LoVo (cell line): ENCODE results near the gene INTS6L.
A peak's percentile ranks its signal among the peaks of the same experiment; 100 is the strongest.

Experiments
- DNase-seq: peaks from one replicate; pipeline ENCODE4 v3.0.0-alpha.2; 2016; ENCODE audit warnings: low spot score

The INTS6L gene, protein sequence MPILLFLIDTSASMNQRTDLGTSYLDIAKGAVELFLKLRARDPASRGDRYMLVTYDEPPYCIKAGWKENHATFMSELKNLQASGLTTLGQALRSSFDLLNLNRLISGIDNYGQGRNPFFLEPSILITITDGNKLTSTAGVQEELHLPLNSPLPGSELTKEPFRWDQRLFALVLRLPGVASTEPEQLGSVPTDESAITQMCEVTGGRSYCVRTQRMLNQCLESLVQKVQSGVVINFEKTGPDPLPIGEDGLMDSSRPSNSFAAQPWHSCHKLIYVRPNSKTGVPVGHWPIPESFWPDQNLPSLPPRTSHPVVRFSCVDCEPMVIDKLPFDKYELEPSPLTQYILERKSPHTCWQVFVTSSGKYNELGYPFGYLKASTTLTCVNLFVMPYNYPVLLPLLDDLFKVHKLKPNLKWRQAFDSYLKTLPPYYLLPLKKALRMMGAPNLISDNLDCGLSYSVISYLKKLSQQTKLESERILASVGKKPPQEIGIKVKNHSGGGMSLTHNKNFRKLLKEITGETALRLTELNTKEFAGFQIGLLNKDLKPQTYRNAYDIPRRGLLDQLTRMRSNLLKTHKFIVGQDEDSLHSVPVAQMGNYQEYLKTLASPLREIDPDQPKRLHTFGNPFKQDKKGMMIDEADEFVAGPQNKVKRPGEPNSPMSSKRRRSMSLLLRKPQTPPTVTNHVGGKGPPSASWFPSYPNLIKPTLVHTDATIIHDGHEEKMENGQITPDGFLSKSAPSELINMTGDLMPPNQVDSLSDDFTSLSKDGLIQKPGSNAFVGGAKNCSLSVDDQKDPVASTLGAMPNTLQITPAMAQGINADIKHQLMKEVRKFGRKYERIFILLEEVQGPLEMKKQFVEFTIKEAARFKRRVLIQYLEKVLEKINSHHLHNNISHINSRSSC

DNA sequence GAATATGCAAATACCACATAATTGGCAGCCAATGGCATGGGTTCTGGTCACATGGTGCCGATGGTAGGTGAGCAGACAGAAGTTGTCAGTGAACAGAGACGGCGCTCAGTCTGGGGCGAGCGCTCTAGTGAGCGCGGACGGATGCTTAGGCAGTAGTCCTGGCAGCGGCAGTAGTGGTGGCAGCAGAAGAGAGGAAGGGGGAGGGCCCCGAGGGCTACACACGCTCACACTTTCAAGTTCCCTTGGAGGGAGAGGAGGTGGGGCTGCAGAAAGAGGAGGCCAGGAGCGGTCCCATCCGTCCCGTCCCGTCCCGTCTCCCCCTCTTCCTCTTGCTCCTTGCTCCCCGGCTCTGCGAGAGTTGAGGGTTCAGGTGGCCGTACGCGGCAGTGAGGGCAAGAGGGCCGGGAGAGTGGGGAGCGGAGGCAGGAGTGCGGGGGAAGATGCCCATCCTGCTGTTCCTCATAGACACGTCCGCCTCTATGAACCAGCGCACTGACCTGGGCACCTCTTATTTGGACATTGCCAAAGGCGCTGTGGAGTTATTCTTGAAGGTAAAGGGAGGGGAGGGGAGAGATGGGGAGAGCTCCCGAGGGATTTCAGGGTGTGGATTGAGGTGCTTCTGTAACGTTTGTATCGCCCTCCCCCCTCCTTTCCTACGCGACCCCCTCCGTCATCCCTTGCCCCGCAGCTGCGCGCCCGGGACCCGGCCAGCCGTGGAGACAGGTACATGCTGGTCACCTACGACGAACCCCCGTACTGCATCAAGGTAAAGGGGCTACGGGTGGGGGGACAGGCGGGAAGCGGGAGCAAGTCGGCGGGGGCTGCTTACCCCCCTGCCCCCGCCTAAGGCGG is at the start of gene INTS6L:
Gene INTS6L (plus strand): TSS at position 108 of the 852 bp plus-strand sequence. CDS start 333 bp downstream, at position 441.
- DNase-seq, result no peak

DNA sequence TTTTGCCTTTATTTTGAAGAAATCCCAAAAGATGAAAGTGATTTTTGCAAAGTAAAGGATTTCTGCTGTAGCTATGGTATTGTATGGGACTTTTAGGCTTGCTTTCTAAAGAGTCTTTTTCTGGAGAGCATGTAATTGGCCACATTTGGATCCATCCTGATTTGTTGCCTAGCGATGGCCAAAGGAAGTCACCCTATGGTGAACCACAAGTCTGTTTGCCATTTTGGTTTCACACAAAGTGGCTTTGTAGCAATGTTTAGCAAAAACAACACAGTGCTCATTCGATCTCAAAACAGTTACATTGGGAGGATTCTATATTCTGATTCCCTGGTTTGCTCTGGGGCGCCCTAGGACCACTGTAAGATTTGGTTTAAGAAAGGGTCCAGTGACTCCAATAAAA is 44.1 kb upstream of the INTS6L start:
- DNase-seq, result no peak

DNA sequence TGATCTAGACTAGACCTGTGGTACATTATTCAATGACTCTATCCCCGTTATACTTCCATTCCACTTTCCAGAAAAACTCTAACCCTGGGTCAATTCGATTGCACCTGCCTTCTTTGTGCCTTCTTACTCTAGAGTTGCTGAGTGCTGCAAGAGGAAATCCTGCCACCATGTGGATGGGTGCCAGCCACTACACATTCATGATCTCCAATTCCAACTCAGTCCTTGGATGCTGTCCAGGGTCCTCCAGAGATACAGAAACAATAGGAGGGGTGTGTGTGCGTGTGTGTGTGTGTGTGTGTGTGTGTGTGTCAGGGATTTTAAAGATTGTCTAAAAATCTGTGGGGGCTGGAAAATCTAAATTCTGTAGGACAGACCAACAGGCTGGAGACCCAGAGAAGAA is 42.9 kb upstream of the INTS6L start:
- DNase-seq, result peak; percentile 20

DNA sequence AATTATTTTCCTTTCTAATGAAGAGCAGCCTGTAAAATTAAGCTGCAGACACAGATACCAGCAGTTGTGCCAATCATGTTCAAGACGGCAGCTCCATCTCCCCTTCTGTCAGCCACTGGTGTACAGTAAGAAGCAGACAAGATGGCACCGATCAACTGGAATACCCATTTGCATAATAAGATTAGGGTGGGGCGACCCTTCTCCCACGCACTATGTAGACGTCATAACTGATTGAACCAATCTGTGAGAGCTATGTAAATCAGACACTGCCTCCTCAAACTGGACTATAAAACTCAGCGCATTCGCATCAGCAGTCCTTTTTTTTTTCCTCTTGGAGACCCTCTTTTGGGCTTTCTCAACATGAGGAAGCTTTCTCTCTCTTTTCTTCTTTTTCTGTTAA is 40.4 kb upstream of the INTS6L start:
- no peak for DNase-seq

GRCh38 chrX:135481696-135482179 is 38.7 kb upstream of the INTS6L start:
- no peak for DNase-seq

DNA sequence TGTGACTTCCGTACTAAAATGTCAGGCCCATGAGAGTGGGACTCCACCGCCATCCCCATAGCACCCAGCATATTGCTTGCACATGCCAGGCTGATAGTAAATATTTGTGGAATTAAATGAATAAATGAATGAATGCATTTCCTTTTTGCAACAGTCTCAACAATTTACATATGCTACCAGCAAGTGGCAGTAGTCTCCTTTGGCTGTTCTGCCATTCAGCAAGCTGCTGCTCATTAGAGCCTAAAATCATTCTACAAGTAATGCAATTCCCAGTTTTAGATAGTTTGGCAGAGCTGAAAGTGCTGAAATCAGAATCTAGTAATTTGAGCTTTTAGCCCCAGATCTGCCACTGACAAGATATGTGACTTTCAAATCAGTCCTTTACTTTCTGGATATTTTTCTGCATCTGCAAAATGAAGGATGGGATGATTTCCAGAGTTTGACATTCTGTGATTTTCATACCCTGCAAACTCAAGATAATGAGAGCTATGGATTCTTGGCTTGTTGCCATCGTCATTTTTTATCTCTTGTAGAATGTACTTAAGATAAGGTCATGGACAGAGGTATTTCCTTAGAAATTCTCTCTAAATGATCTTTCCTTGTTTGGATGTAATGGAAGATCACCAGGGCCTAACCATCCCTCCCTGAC is 35.7 kb upstream of the INTS6L start:
- peak; percentile 9 for DNase-seq

GRCh38 chrX:135489542-135489941 is 30.9 kb upstream of the INTS6L start:
- no peak for DNase-seq

DNA sequence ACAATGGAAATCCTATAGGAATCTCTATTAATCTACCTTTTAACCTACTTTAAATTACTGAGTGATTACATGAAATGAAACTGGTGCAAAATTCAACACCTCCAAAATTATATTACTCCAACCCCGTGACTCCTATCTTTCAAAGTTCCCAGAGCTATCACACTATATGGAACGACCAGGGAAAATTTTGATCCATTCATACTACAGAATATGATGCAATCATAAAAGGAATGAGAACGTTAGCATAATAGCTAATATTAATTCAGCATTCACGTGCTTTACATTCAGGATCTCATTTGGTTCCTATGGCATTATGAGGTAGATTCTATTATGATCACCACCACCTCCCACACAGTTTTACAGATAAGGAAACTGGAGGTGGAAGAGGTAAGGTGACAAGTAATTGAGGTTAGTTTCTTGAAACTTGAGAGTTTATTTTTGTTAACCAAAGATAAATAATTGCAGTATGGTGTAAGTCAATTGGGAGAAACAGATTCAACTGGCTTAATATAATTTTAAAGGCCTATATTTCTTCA is 29.4 kb upstream of the INTS6L start:
- no peak for DNase-seq

DNA sequence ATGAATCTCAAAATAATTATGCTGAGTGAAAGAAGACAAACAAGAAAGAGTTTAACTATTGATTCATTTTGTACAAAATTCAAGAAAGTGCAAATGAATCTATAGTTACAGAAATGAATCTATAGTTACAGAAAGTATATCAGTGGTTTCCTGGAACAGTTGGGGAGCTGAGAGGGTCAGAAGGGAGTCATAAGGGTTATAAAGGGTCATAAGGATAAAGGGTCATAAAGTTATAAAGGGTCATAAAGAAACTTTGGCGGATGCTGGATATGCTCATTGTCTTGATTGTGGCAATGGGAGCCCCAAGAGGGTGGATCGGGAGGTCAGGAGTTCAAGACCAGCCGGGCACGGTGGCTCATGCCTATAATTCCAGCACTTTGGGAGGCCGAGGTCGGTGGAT is 26.0 kb upstream of the INTS6L start:
- no peak for DNase-seq

- DNase-seq, result no peak
These were observed 22.7 kb upstream of the INTS6L start for GRCh38 chrX:135497736-135498135.

GRCh38 chrX:135498236-135498635 is 22.2 kb upstream of the INTS6L start:
- DNase-seq, result no peak

- no peak for DNase-seq
These were observed 15.1 kb upstream of the INTS6L start for GRCh38 chrX:135505351-135505750.

- no peak for DNase-seq
These were observed 10.6 kb upstream of the INTS6L start for GRCh38 chrX:135509885-135510284.

DNA sequence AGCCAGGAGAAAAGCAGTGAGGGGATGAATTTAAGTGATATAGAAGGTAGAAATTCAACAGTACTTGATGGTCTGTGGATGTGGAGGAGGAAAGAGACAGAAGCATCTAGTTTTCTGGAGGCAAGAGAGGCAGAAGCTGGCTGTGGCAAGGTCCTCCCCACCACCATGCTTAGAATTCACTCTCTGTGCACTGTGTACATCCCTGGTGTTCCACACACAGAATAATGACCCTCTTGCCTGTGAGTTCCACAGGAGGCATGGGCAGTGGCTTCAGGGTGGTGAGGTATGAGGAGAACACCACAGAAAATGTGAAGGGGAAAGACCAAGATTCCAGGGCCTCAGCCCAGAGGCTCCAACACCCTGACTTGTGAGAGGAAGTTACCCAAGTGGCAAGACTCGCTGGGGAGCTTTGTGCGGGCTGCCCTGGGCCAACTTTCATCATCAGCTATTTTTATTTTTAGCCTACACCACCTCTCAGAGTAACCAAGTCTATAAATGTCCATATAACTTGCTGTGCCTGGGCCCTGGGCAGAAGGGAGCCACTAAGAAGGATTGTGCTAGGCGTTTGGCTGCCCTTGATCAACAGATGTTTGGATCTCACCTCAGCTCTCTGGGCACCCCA is 7.8 kb upstream of the INTS6L start:
- DNase-seq, result no peak

DNA sequence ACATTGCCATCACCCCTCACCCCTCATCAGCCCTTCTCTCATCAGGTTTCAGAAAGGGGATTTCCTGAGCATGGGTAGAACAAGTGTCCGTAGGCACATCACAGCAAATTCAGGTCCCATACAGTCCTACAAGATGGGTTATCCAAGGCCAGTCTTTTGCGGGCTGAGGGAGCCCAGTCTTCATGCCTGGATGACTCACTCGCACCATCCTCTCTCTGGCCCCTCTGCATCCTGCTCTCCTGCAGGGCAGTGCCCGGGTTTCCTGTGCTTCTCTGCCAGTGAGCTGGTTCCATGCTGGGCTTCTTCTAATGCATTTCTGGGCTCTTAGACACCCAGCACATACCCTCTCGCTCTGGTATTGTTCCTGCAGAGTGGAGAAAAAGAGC is 7.3 kb upstream of the INTS6L start:
- DNase-seq, result no peak

DNA sequence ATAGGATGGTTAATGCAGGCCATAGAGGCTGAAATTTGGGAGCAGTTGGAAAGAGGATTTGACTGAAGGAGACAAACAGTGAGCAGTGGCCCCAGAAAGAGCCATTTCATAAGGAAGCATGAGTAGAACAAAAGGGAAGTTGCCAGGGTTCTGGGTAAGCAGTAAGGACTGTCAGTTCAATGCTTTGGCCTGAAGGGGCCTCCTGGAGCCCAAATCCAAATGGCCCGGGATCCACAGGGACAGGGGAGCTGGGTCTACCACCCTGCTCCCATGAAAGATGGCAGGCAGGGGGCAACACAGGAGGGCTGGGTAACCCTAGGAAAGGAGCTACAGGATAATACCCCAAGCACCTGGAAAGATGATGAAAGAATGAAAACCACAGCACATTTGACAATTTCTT is 4.1 kb upstream of the INTS6L start:
- DNase-seq, result no peak

GRCh38 chrX:135518161-135518560 is 2.3 kb upstream of the INTS6L start:
- DNase-seq, result no peak

DNA sequence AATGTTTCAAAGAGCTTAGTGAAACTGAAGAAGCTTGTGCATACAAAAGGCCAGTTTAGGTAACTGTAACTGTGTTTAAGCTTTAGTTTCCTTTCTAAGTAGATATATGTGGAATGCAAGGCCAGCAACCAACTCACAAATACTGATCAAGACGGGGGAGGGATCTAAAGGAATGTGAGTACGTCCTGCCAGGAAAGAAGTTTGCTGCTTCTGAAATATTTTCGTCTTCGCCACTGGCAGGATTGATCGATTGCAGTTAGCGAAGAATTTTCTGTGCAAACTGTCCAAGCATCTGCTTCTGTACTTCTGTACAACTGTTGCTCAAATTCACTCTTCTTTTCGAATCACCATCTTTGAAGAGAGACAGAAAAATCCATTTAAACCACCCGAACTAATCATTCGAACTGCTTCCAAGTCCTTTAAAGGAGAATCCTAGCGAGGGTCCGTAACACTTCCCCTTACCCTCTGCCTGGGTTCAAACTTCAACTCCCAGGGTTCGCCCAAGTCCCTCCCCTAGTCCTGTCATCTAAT is 373 bp upstream of the INTS6L start:
- DNase-seq, result no peak

DNA sequence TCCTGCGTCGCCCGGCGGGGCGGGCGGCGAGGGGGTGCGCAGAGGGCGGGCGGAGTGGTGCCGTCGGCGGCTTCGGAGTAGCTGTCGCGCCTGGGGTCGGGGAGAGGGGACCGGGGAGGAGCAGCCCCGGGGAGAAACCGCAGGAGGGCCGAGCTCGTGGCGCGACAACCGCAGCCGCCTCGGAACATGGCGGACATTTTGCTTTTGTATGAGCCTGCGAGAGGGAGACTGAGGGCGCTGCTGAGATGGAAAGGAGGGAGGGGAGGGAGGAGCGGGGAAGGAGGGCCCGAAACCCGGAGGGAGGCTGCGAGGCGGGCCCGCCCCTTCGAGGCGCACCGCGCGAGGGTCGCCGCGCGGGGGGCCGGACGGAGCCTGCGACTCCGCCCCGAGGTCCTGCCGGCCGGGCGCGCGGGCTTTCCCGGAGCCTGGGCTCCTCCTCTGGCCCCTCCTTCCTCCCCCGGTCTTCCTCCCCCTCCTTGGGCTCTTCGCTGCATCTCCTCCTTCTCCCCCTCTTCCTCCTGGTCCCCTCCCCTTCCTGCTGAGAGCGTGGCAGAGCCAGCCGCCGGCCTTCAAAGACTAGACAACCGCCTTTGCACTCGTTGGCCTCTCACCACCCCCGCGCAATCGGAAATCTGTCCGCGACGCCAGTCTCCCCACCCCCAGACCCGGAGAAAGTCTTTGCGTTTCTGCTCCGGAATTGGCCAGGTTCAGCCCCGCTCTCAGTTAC is 1.1 kb downstream of the INTS6L start:
- DNase-seq, result peak; percentile 74

DNA sequence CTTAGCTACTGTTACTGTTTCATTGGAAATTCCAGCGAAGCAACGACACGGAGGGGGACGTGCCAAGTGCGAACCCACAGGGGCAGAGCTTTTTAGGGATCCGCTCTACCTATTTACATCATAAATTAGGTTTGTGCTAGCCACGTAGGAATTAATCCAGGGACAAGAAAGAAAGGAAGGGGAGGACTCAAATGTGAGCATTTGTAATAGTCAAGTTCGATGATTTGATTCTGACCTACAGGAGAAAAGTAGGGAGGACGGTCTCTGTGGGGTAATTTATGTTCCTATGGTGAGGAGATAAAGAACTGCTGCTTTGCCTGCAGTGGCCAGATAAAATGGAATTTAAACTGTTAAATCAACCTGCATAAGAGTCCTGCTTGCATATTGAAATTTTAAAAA is 1.7 kb downstream of the INTS6L start:
- no peak for DNase-seq
